K562 (cell line): ENCODE measurements around the gene VBP1. TPM values are rescaled to one million over a fixed set of nuclear protein-coding genes. Genes with fewer than 3 reads are reported as not detected.

Experiments
- BRD4 ChIP-seq: fragments of 200-600 bp; sonication (generic); IDR thresholded peaks from 2 replicates; pipeline ENCODE4 v1.6.1; 2017; ENCODE audit warnings: inconsistent platforms
- CBX1 ChIP-seq: sonication (generic); IDR thresholded peaks from 2 replicates; pipeline ENCODE4 v1.6.1; 2016; ENCODE audit warnings: antibody characterized with exemption, low read depth, mild to moderate bottlenecking
- CBX2 ChIP-seq: fragments of 200-600 bp; sonication (generic); IDR thresholded peaks from one replicate; pipeline ENCODE4 v1.6.1; 2012; ENCODE audit warnings: mild to moderate bottlenecking, low read length, inconsistent platforms; ENCODE audit not compliant: insufficient read depth, poor library complexity, severe bottlenecking
- CCNT2 ChIP-seq: IDR thresholded peaks from 2 replicates; pipeline ENCODE4 v1.6.1; 2011; ENCODE audit warnings: borderline replicate concordance, low read depth, mild to moderate bottlenecking, moderate library complexity, mixed read lengths, low read length; ENCODE audit not compliant: insufficient read length; ENCODE audit errors: extremely low read depth
- CEBPB ChIP-seq: fragments of 450-650 bp; IDR thresholded peaks from 2 replicates; pipeline ENCODE4 v1.6.1; 2016; ENCODE audit warnings: missing genetic modification characterization, missing compliant biosample characterization
- CXXC5 ChIP-seq: fragments of 250-450 bp; sonication (Bioruptor Pico); IDR thresholded peaks from 2 replicates; pipeline ENCODE4 v1.8.0; 2022; ENCODE audit warnings: inconsistent platforms, mild to moderate bottlenecking, moderate library complexity
- EP300 ChIP-seq: IDR thresholded peaks from 2 replicates; pipeline ENCODE4 v1.6.1; 2012; ENCODE audit warnings: low read length, improper control_type of control experiment
- HLTF ChIP-seq: fragments of 450-650 bp; IDR thresholded peaks from 2 replicates; pipeline ENCODE4 v1.6.1; 2016
- KLF10 ChIP-seq: fragments of 250-450 bp; sonication (Bioruptor Pico); IDR thresholded peaks from 2 replicates; pipeline ENCODE4 v1.6.1; 2021; ENCODE audit warnings: matching md5 sums
- MBD2 ChIP-seq: sonication (generic); IDR thresholded peaks from 2 replicates; pipeline ENCODE4 v1.6.1; 2016; ENCODE audit warnings: low read depth, borderline replicate concordance
- OTX1 ChIP-seq: fragments of 450-650 bp; formaldehyde crosslinking; IDR thresholded peaks from 2 replicates; pipeline ENCODE4 v1.4.0; 2022; ENCODE audit warnings: mild to moderate bottlenecking
- RB1 ChIP-seq: fragments of 450-650 bp; IDR thresholded peaks from 2 replicates; pipeline ENCODE4 v1.6.1; 2017; ENCODE audit warnings: low read depth, mild to moderate bottlenecking
- RBFOX2 ChIP-seq: fragments of 200-400 bp; formaldehyde crosslinking; IDR thresholded peaks from 2 replicates; pipeline ENCODE4 v1.6.1; 2017; ENCODE audit warnings: low read depth, mild to moderate bottlenecking, low read length, moderate library complexity
- SMAD4 ChIP-seq: fragments of 250-450 bp; sonication (Bioruptor Pico); conservative IDR thresholded peaks from 2 replicates; pipeline ENCODE4 v1.8.0; 2021; ENCODE audit warnings: inconsistent platforms, mild to moderate bottlenecking, moderate library complexity
- SRF ChIP-seq, 2 experiments: fragments of 250-450, 450-650 bp in 1 of 2; sonication (Bioruptor Pico) in 1 of 2; sonication (generic) in 1 of 2; formaldehyde crosslinking; IDR thresholded peaks; 2 replicates each; pipeline versions ENCODE4 v1.5.0 to v1.5.1; 2020 to 2022; ENCODE audit warnings: mild to moderate bottlenecking in 1 of 2, missing genetic modification reagents in 1 of 2
- STAT5A ChIP-seq: IDR thresholded peaks from 2 replicates; pipeline ENCODE4 v1.6.1; 2012; ENCODE audit warnings: low read length, inconsistent platforms, borderline replicate concordance
- SUPT5H ChIP-seq: fragments of 450-650 bp; IDR thresholded peaks from 2 replicates; pipeline ENCODE4 v1.6.1; 2016
- TEAD1 ChIP-seq, 2 experiments: fragments of 450-650 bp in 1 of 2; sonication (generic) in 1 of 2; formaldehyde crosslinking; IDR thresholded peaks; 2 replicates each; pipeline versions ENCODE4 v1.4.0 to v1.8.0; 2020 to 2022; ENCODE audit warnings: mild to moderate bottlenecking in 2 of 2, missing genetic modification reagents in 1 of 2
- THRAP3 ChIP-seq: fragments of 450-650 bp; IDR thresholded peaks from 2 replicates; pipeline ENCODE4 v1.6.1; 2016; ENCODE audit warnings: mild to moderate bottlenecking, inconsistent platforms, borderline replicate concordance
- ZBTB8A ChIP-seq: fragments of 450-650 bp; IDR thresholded peaks from 2 replicates; pipeline ENCODE4 v1.6.1; 2018; ENCODE audit warnings: mild to moderate bottlenecking, moderate library complexity; ENCODE audit not compliant: partially characterized antibody
- ZNF165 ChIP-seq: fragments of 250-450 bp; sonication (Bioruptor Pico); IDR thresholded peaks from 2 replicates; pipeline ENCODE4 v1.4.0; 2020; ENCODE audit warnings: borderline replicate concordance
- ZNF699 ChIP-seq: fragments of 250-450 bp; sonication (Bioruptor Pico); IDR thresholded peaks from 2 replicates; pipeline ENCODE4 v1.8.0; 2021; ENCODE audit warnings: mild to moderate bottlenecking, moderate library complexity; ENCODE audit not compliant: insufficient replicate concordance
- ZNF707 ChIP-seq: fragments of 250-450 bp; sonication (Bioruptor Pico); conservative IDR thresholded peaks from 2 replicates; pipeline ENCODE4 v1.8.0; 2022; ENCODE audit warnings: inconsistent platforms, mild to moderate bottlenecking, moderate library complexity
- ZNF764 ChIP-seq: fragments of 250-450 bp; sonication (Bioruptor Pico); IDR thresholded peaks from 2 replicates; pipeline ENCODE4 v1.4.0; 2020; ENCODE audit warnings: low read depth, mild to moderate bottlenecking, moderate library complexity
- polyA plus RNA-seq, 8 experiments: library from polyadenylated mRNA; depleted of rRNA in 4 of 8; stranded (reverse) in 5 of 8; unstranded in 3 of 8; fragments of >200 nt; fragmentation: Nextera tagmentation in 2 of 8; fragmentation: Illumina TruSeq in 1 of 8; extraction: Ambion mirVana in 2 of 8; extraction: Trizol in 1 of 8; gene quantifications; 2 replicates each; pipeline versions ENCODE4 v1.2.1 to v1.2.3, GENCODE V29; 2011 to 2014; ENCODE audit warnings: inconsistent platforms in 1 of 8, missing spikeins in 1 of 8
- total RNA-seq, 7 experiments: library from RNA; depleted of rRNA in 6 of 7; stranded (reverse); fragments of >200 nt in 6 of 7; fragmentation: Illumina TruSeq in 2 of 7; extraction: Trizol in 2 of 7; gene quantifications; 2 replicates each; pipeline versions ENCODE4 v1.2.1 to v1.2.3, GENCODE V29; 2011 to 2021; ENCODE audit warnings: low replicate concordance in 1 of 7
- TF ChIP-seq, protein P1 (sequence below): IDR thresholded peaks from 2 replicates; pipeline ENCODE4 v1.6.1; 2011; ENCODE audit warnings: borderline replicate concordance, low read depth, mild to moderate bottlenecking, moderate library complexity, low read length; ENCODE audit not compliant: insufficient read depth, poor library complexity, severe bottlenecking
- TF ChIP-seq, protein P2 (sequence below): fragments of 250-450 bp; sonication (Bioruptor Pico); IDR thresholded peaks from 2 replicates; pipeline ENCODE4 v1.5.0; 2022; ENCODE audit warnings: mild to moderate bottlenecking

The VBP1 gene
- total and polyA plus RNA-seq, 9 of the 15 experiments (the other 6 are each of a cell fraction or from before 2014, with no cell fraction given), result 83.2 to 263 (median 151) TPM

- TF ChIP-seq ZNF707 (CRISPR knock-in tag), result no peak
- no peak for TF ChIP-seq STAT5A
- no peak for TF ChIP-seq KLF10 (CRISPR knock-in tag)
- TF ChIP-seq MBD2, result peak; percentile 94
- no peak; a peak in 1 of 4 replicates for TF ChIP-seq SRF (CRISPR knock-in tag; IDR thresholded peaks at IDR 0.05)
- no peak for TF ChIP-seq CBX1
- TF ChIP-seq, protein P1, sequence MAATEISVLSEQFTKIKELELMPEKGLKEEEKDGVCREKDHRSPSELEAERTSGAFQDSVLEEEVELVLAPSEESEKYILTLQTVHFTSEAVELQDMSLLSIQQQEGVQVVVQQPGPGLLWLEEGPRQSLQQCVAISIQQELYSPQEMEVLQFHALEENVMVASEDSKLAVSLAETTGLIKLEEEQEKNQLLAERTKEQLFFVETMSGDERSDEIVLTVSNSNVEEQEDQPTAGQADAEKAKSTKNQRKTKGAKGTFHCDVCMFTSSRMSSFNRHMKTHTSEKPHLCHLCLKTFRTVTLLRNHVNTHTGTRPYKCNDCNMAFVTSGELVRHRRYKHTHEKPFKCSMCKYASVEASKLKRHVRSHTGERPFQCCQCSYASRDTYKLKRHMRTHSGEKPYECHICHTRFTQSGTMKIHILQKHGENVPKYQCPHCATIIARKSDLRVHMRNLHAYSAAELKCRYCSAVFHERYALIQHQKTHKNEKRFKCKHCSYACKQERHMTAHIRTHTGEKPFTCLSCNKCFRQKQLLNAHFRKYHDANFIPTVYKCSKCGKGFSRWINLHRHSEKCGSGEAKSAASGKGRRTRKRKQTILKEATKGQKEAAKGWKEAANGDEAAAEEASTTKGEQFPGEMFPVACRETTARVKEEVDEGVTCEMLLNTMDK, result peak; percentile 72
- TF ChIP-seq SMAD4 (CRISPR knock-in tag), result no peak
- TF ChIP-seq CXXC5 (CRISPR knock-in tag), result no peak; the same call in 1 of the 2 replicates
- TF ChIP-seq OTX1 (CRISPR knock-in tag), result no peak
- peak; percentile 88 for TF ChIP-seq SUPT5H
- TF ChIP-seq CEBPB (tag), result no peak
- no peak for TF ChIP-seq CBX2
- TF ChIP-seq TEAD1 (CRISPR knock-in tag; IDR thresholded peaks at IDR 0.05), result peak in 1 of 2 experiments; percentile 55; a peak in 1 of 4 replicates
- no peak for TF ChIP-seq ZBTB8A
- TF ChIP-seq THRAP3, result no peak
- no peak for TF ChIP-seq EP300
- no peak for TF ChIP-seq CCNT2
- TF ChIP-seq ZNF165 (CRISPR knock-in tag), result no peak
- TF ChIP-seq, protein P2, sequence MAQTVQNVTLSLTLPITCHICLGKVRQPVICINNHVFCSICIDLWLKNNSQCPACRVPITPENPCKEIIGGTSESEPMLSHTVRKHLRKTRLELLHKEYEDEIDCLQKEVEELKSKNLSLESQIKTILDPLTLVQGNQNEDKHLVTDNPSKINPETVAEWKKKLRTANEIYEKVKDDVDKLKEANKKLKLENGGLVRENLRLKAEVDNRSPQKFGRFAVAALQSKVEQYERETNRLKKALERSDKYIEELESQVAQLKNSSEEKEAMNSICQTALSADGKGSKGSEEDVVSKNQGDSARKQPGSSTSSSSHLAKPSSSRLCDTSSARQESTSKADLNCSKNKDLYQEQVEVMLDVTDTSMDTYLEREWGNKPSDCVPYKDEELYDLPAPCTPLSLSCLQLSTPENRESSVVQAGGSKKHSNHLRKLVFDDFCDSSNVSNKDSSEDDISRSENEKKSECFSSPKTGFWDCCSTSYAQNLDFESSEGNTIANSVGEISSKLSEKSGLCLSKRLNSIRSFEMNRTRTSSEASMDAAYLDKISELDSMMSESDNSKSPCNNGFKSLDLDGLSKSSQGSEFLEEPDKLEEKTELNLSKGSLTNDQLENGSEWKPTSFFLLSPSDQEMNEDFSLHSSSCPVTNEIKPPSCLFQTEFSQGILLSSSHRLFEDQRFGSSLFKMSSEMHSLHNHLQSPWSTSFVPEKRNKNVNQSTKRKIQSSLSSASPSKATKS, result no peak
- TF ChIP-seq BRD4, result no peak
- no peak for TF ChIP-seq HLTF
- TF ChIP-seq ZNF699 (CRISPR knock-in tag), result no peak
- peak; percentile 99 for TF ChIP-seq RBFOX2
- TF ChIP-seq RB1, result peak; percentile 53; the same call in 1 of the 2 replicates
- no peak for TF ChIP-seq ZNF764 (CRISPR knock-in tag)
Measured at GRCh38 chrX:155216179-155216939, at the start of gene VBP1 (continued).
